Astrocyte of the spinal cord (primary cell): Measurements from ENCODE around the gene VWA8.

ENCODE experiments used
- DNase-seq: peaks from one replicate; pipeline ENCODE4 v3.0.0; 2011; ENCODE audit warnings: low read depth, low spot score
- H3K4me3 ChIP-seq: 2 replicates; pipeline ENCODE4 v1.5.1; 2011; ENCODE audit warnings: low read depth, mild to moderate bottlenecking, low read length, moderate library complexity
- in situ Hi-C: cut with HindIII; loops from 2 replicates; pipeline ENCODE4 v1.10.0; 2017; ENCODE audit warnings: low sequenced_read_pairs
- TF ChIP-seq, protein P1 (sequence below): IDR thresholded peaks from 2 replicates; pipeline ENCODE4 v1.5.1; 2012; ENCODE audit warnings: low read depth, mild to moderate bottlenecking, low read length, inconsistent platforms

Gene VWA8

DNA sequence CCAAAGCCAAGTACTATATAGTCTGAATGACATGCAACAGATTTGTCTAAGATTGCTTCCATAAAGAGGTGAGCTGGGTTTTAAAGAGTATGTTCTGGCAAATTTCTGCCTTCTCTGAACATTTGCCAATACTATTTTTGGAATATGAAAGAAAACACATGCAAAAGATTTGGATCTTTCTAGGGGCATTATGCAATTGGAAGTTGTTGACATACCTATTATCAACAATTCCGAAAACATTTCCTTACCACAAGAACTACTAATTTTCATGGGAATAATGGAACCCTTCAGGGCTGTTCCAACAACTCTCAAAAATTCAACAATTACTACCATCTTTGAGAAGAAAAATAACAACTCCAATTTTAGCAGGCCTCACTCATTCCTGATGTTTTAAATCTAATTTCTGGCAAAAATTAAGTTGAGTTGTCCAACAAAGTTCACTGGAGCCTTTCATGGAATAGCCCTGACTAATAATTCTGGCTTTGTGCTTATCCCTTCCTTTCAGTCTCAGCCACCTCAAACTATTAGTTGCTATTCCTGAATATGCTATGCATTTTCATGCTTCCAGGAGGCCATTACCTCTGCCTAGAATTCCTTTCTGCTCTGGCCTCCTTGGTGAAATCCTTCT is 253.6 kb downstream of the VWA8 start:
- no peak overlapping the region for H3K4me3 ChIP-seq
- in situ Hi-C loops = no loop called here
- DNase-seq = no peak
- TF ChIP-seq, protein P1, sequence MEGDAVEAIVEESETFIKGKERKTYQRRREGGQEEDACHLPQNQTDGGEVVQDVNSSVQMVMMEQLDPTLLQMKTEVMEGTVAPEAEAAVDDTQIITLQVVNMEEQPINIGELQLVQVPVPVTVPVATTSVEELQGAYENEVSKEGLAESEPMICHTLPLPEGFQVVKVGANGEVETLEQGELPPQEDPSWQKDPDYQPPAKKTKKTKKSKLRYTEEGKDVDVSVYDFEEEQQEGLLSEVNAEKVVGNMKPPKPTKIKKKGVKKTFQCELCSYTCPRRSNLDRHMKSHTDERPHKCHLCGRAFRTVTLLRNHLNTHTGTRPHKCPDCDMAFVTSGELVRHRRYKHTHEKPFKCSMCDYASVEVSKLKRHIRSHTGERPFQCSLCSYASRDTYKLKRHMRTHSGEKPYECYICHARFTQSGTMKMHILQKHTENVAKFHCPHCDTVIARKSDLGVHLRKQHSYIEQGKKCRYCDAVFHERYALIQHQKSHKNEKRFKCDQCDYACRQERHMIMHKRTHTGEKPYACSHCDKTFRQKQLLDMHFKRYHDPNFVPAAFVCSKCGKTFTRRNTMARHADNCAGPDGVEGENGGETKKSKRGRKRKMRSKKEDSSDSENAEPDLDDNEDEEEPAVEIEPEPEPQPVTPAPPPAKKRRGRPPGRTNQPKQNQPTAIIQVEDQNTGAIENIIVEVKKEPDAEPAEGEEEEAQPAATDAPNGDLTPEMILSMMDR = no peak

- TF ChIP-seq, protein P1 = no peak
- DNase-seq = no peak
- no peak overlapping the region for H3K4me3 ChIP-seq
- in situ Hi-C loops = no loop called here
Measured at GRCh38 chr13:41706152-41706551, 254.8 kb downstream of the VWA8 start.

- in situ Hi-C loops = no loop called here
- H3K4me3 ChIP-seq = no peak overlapping the region
- no peak for DNase-seq
- TF ChIP-seq, protein P1 = no peak
Measured at GRCh38 chr13:41702540-41702939, 258.4 kb downstream of the VWA8 start.

DNA sequence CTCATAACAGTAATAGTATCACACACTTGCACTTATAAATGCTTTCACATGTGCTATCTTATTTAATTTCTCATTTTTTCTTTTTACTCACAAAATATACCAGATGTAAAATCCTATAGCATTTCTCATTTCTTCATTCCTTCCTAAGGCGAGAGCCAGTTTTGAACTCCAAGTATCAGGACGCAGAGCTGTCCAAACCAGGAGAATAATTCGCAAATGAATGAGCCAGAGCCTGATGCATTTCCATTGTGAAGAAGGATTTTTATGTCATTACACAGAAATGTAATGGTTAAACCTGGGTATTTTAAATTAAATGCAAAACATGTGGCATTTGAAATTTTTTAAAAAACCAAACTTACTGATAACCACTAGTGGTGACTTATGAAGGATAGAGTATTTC is 259.2 kb downstream of the VWA8 start:
- in situ Hi-C loops = no loop called here
- no peak overlapping the region for H3K4me3 ChIP-seq
- no peak for DNase-seq
- TF ChIP-seq, protein P1 = no peak

DNA sequence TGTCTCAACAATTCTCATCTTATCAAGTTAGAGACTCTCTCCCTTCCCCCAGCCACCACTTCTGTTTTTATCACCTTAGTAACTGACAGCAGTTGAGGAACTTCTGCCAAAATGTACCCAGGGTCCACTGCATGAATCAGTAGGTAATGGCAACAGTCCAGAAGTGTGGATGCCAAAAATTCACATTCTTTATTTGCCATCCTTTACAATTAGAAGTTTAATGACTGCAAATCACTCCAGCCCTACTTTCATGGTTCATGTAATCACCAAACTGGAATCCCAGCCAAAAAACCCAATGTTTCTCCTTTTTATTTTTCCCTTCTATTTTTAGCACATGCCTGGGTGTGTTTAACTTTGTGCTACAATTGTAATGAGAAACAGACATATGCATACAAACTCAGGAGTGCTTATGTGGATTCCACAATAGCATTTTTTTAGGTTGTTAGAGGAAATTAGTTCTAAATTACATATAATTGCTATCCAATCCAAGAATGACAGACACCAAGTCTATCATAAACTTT is 260.1 kb downstream of the VWA8 start:
- no peak overlapping the region for H3K4me3 ChIP-seq
- DNase-seq = peak; percentile 81
- in situ Hi-C loops = no loop called here
- TF ChIP-seq, protein P1 = no peak

GRCh38 chr13:41699759-41700158 is 261.1 kb downstream of the VWA8 start:
- DNase-seq = no peak
- no peak overlapping the region for H3K4me3 ChIP-seq
- in situ Hi-C loops = no loop called here
- TF ChIP-seq, protein P1 = no peak
